Mucosa of gallbladder (tissue), 1 donor: ENCODE results near the gene HPCA. TPM values are rescaled to one million over a fixed set of nuclear protein-coding genes. Genes with fewer than 3 reads are reported as not detected.

ENCODE experiments used
- DNase-seq: peaks from one replicate; pipeline ENCODE4 v3.0.0-alpha.2; 2020; ENCODE audit warnings: low spot score
- total RNA-seq: library from RNA; stranded (reverse); gene quantifications from one replicate; pipeline ENCODE4 v1.2.1, GENCODE V29; 2021
- donor health status: DM: no; HTN: no; CAD: no.

HPCA gene
- 1.8 TPM for total RNA-seq

- DNase-seq = no peak
Observed at GRCh38 chr1:32886004-32886827, at the start of gene HPCA. Gene HPCA, plus strand, starts transcription at chr1:32886491. Its CDS starts 2,408 bp downstream, at chr1:32888899.

- no peak for DNase-seq
Observed at GRCh38 chr1:32848354-32849063, 37.8 kb upstream of the HPCA start.

- no peak for DNase-seq
Observed at GRCh38 chr1:32855861-32856617, 30.3 kb upstream of the HPCA start.

GRCh38 chr1:32858136-32858535, 28.2 kb upstream of the HPCA start:
- no peak for DNase-seq

- DNase-seq = no peak
Observed at GRCh38 chr1:32858791-32859190, 27.5 kb upstream of the HPCA start.

GRCh38 chr1:32859915-32860314, 26.4 kb upstream of the HPCA start:
- DNase-seq = no peak

- no peak for DNase-seq
Observed at GRCh38 chr1:32860566-32860965, 25.7 kb upstream of the HPCA start.

- DNase-seq = no peak
Observed at GRCh38 chr1:32861904-32862695, 24.2 kb upstream of the HPCA start.

- DNase-seq = no peak
Observed at GRCh38 chr1:32863218-32863880, 22.9 kb upstream of the HPCA start.

GRCh38 chr1:32863881-32864245, 22.4 kb upstream of the HPCA start:
- no peak for DNase-seq

GRCh38 chr1:32864375-32865019, 21.8 kb upstream of the HPCA start:
- DNase-seq = no peak

GRCh38 chr1:32865639-32866405, 20.5 kb upstream of the HPCA start:
- DNase-seq = no peak

- DNase-seq = no peak
Observed at GRCh38 chr1:32867151-32867550, 19.1 kb upstream of the HPCA start.

- DNase-seq = no peak
Observed at GRCh38 chr1:32867671-32868070, 18.6 kb upstream of the HPCA start.

- no peak for DNase-seq
Observed at GRCh38 chr1:32868085-32868484, 18.2 kb upstream of the HPCA start.

- no peak for DNase-seq
Observed at GRCh38 chr1:32868806-32869455, 17.4 kb upstream of the HPCA start.

GRCh38 chr1:32869923-32870614, 16.2 kb upstream of the HPCA start:
- no peak for DNase-seq

GRCh38 chr1:32870615-32871363, 15.5 kb upstream of the HPCA start, which contains the start of gene FNDC5:
Gene FNDC5, minus strand, starts transcription at chr1:32870912.
- no peak for DNase-seq
